NCI-H2227 treated with DMSO at 0.1 percent for 48 hours (cell line): ENCODE data around the gene PIK3CG.
A peak's percentile ranks its signal among the peaks of the same experiment; 100 is the strongest.
"Not testable (repeated sequence)": the region's sequence is repeated elsewhere in the genome, so short reads cannot be mapped to it uniquely, and the experiment has no call there.

Experiments
- DNase-seq: peaks from one replicate; lab custom pipeline; 2025; lab: John Stamatoyannopoulos, UW

Gene PIK3CG

GRCh38 chr7:106938803-106939202 is 73.7 kb downstream of the PIK3CG start:
- no peak for DNase-seq

- DNase-seq: peak; percentile 63
Observed at GRCh38 chr7:106944035-106944665, 79.1 kb downstream of the PIK3CG start.

GRCh38 chr7:106947244-106947728 is 82.2 kb downstream of the PIK3CG start:
- peak; percentile 68 for DNase-seq

- no peak for DNase-seq
Observed at GRCh38 chr7:106952001-106952657, 87.0 kb downstream of the PIK3CG start.

GRCh38 chr7:106952658-106953231 is 87.7 kb downstream of the PIK3CG start:
- DNase-seq: no peak

GRCh38 chr7:106954840-106955239 is 89.8 kb downstream of the PIK3CG start:
- no peak for DNase-seq

- DNase-seq: not testable (repeated sequence)
Observed at GRCh38 chr7:106955857-106956256, 90.8 kb downstream of the PIK3CG start.
